ENCODE measurements around the gene SF3B4. TPM values are rescaled to one million over a fixed set of nuclear protein-coding genes. Genes with fewer than 3 reads are reported as not detected.

The SF3B4 gene
- total RNA-seq, 1 donor from 2014 or later, result 26.4 TPM

DNA sequence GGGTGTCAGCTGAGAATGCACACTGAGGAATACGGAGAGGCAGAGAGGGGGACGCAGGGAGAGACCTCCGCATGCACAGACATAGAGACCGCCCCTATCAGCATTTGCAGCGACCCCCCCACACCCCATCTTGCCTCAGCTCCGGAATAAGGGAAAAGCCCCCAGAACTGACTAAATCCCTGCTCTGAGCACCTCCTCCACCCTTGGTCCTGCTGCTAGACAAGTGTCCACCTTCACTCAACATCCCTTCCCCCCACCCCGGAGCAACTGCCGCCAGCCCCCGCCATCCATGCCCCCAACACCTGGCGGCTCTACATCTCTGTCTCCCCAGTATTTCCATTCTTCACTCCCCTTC is 10.7 kb downstream of the SF3B4 start:
- H3F3A ChIP-seq (ENCODE audit: low read depth), result peaks cover 21% of the 10 kb centered on the region
- Mint-ChIP-seq H3K36me3 (peaks cover 18% of the 10 kb centered on the region), H3K4me1 (peaks cover 36% of the 10 kb centered on the region), H3K4me3 (peak overlapping the region; percentile 95), H3K27ac (no peak overlapping the region), H3K9me3 (peaks cover 3% of the 10 kb centered on the region), H3K27me3 (ENCODE audit: insufficient read depth, low read depth) (peaks cover 3% of the 10 kb centered on the region)
- H3K4me1 ChIP-seq, result peaks cover 28% of the 10 kb centered on the region
- peaks cover 8% of the 10 kb centered on the region for H4K20me1 ChIP-seq (ENCODE audit: low read depth)
- H3K9ac ChIP-seq, result no peak overlapping the region
- H3K4me3 ChIP-seq, result peak overlapping the region; percentile 94
- no peak overlapping the region for H3K27ac ChIP-seq
- DNase-seq (ENCODE audit: low spot score), result no peak
- H3K79me2 ChIP-seq (ENCODE audit: low read depth), result peaks cover 36% of the 10 kb centered on the region
- H3K27me3 ChIP-seq, result no peaks in the 10 kb centered on the region
- no peak overlapping the region for H2AFZ ChIP-seq (replicated peaks)
- TF ChIP-seq EZH2 (IDR thresholded peaks at IDR 0.05) (no peak), EZH2phosphoT487 (IDR thresholded peaks at IDR 0.05) (no peak)
- TF ChIP-seq, protein P1, sequence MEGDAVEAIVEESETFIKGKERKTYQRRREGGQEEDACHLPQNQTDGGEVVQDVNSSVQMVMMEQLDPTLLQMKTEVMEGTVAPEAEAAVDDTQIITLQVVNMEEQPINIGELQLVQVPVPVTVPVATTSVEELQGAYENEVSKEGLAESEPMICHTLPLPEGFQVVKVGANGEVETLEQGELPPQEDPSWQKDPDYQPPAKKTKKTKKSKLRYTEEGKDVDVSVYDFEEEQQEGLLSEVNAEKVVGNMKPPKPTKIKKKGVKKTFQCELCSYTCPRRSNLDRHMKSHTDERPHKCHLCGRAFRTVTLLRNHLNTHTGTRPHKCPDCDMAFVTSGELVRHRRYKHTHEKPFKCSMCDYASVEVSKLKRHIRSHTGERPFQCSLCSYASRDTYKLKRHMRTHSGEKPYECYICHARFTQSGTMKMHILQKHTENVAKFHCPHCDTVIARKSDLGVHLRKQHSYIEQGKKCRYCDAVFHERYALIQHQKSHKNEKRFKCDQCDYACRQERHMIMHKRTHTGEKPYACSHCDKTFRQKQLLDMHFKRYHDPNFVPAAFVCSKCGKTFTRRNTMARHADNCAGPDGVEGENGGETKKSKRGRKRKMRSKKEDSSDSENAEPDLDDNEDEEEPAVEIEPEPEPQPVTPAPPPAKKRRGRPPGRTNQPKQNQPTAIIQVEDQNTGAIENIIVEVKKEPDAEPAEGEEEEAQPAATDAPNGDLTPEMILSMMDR (IDR thresholded peaks at IDR 0.05), result no peak
- H3K36me3 ChIP-seq, result no peaks in the 10 kb centered on the region
- no peaks in the 10 kb centered on the region for H3K9me3 ChIP-seq (ENCODE audit: low read depth)
- H3K4me2 ChIP-seq, result peak overlapping the region; percentile 89

DNA sequence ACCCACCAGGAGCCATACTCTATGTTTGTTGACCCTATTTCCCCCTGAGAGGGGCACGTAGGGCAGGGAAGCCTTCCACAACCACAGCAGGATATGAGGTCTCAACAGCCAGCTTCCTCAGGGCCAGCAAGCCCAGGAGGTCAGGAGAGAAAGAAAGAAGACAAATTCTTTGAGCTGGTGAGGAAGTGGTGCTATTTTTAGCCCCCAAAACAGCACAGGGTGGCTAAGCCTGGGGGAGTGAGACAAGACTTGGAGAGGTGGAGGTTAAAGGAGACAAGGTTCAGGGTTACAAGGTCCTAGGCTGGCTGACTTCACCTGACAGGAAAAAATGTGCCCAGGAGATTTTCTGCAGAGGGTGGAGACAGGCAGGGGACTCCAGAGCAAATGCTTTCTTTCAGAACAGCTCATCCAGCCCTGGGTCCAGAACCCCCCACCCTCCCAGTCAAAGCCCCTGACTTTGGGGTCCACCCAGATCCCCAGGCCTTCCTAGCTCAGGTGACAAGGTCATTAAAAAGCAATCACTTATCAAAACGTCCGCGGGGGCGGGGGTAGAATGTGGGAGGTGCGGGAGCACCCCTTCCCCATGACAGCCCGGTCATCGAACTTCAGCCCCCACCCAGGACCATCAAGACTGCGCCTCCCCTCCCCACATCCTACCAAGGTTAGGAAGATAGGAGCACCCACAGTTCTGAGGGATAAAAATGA is 11.3 kb downstream of the SF3B4 start:
- H3K9me3 Mint-ChIP-seq, result peaks cover 3% of the 10 kb centered on the region
- Histone ChIP-seq H3F3A (ENCODE audit: low read depth) (peaks cover 16% of the 10 kb centered on the region), H3K4me1 (peaks cover 28% of the 10 kb centered on the region), H3K79me2 (ENCODE audit: low read depth) (peaks cover 36% of the 10 kb centered on the region), H3K27ac (peak overlapping the region; percentile 45), H3K9ac (no peak overlapping the region), H2AFZ (replicated peaks) (no peak overlapping the region), H3K4me2 (peak overlapping the region; percentile 89), H3K36me3 (no peaks in the 10 kb centered on the region), H3K27me3 (no peaks in the 10 kb centered on the region), H4K20me1 (ENCODE audit: low read depth) (peaks cover 8% of the 10 kb centered on the region), H3K9me3 (ENCODE audit: low read depth) (no peaks in the 10 kb centered on the region), H3K4me3 (peak overlapping the region; percentile 94)
- peaks cover 3% of the 10 kb centered on the region for H3K27me3 Mint-ChIP-seq (ENCODE audit: insufficient read depth, low read depth)
- H3K4me1 Mint-ChIP-seq, result peaks cover 36% of the 10 kb centered on the region
- TF ChIP-seq EZH2 (IDR thresholded peaks at IDR 0.05), result no peak
- TF ChIP-seq EZH2phosphoT487 (IDR thresholded peaks at IDR 0.05), result no peak
- TF ChIP-seq, protein P1 (IDR thresholded peaks at IDR 0.05), result no peak
- peak overlapping the region; percentile 95 for H3K4me3 Mint-ChIP-seq
- H3K27ac Mint-ChIP-seq, result peak overlapping the region; percentile 48
- DNase-seq (ENCODE audit: low spot score), result no peak
- H3K36me3 Mint-ChIP-seq, result peaks cover 22% of the 10 kb centered on the region

DNA sequence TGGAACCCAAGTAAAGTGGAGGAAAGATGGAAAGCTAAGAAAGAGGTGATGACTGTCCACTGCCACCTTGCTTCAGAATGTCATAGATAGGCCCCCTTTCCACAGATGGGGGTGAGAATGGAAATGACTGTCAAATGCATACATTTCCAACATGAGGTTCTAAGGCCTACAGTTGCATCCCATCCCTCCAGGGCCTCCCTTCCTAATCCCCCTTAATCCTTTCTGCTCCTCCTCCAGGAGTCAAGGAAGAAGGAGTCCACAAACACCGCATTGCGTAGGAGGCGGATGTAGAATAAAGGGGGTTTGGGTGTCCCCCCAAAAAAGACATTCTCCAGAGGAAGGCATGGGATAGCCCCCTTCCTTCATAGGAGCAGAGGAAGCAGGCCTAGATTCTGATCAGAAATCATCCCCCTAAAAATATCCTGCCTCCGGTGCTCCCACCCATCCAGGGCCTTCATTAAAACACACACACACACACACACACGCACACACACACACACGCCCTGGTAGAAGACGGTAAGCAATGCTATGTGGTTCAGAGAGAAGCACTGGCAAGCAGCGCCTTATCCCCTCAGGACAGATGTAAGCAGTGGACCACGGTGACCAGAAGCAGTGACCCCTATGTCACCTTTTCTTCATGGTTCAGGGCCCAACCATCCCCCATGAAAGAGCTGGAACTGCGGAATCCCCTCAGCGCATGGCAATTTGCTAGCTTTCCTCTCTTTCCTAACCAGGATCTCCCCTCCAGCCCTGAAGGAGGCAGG is 12.0 kb downstream of the SF3B4 start:
- no peaks in the 10 kb centered on the region for H3K27me3 ChIP-seq
- TF ChIP-seq, protein P1 (IDR thresholded peaks at IDR 0.05), result no peak
- TF ChIP-seq EZH2 (IDR thresholded peaks at IDR 0.05) (no peak), EZH2phosphoT487 (IDR thresholded peaks at IDR 0.05) (no peak)
- H3K36me3 ChIP-seq, result no peaks in the 10 kb centered on the region
- H3K9ac ChIP-seq, result no peak overlapping the region
- peak overlapping the region; percentile 94 for H3K4me3 ChIP-seq
- H3K36me3 Mint-ChIP-seq, result peaks cover 27% of the 10 kb centered on the region
- no peak overlapping the region for H2AFZ ChIP-seq (replicated peaks)
- H4K20me1 ChIP-seq (ENCODE audit: low read depth), result peaks cover 8% of the 10 kb centered on the region
- H3K4me1 Mint-ChIP-seq, result peaks cover 36% of the 10 kb centered on the region
- peak overlapping the region; percentile 89 for H3K4me2 ChIP-seq
- H3K79me2 ChIP-seq (ENCODE audit: low read depth), result peaks cover 36% of the 10 kb centered on the region
- peak overlapping the region; percentile 45 for H3K27ac ChIP-seq
- H3K9me3 Mint-ChIP-seq, result peaks cover 3% of the 10 kb centered on the region
- H3K4me1 ChIP-seq, result peaks cover 28% of the 10 kb centered on the region
- no peaks in the 10 kb centered on the region for H3K9me3 ChIP-seq (ENCODE audit: low read depth)
- H3F3A ChIP-seq (ENCODE audit: low read depth), result peaks cover 15% of the 10 kb centered on the region
- H3K27ac Mint-ChIP-seq, result peak overlapping the region; percentile 48
- no peaks in the 10 kb centered on the region for H3K27me3 Mint-ChIP-seq (ENCODE audit: insufficient read depth, low read depth)
- DNase-seq (ENCODE audit: low spot score), result peak; percentile 59
- peak overlapping the region; percentile 95 for H3K4me3 Mint-ChIP-seq
